Measurements from ENCODE around the gene HPCA.

GRCh38 chr1:32897082-32898049 lies 11.1 kb downstream of the HPCA start:
- TF ChIP-seq CTCF (IDR thresholded peaks at IDR 0.05; ENCODE audit: low read depth, low read length) (no peak), EZH2phosphoT487 (IDR thresholded peaks at IDR 0.05; ENCODE audit: low read depth) (no peak)
